ENCODE measurements around the gene KBTBD12. TPM values are rescaled to one million over a fixed set of nuclear protein-coding genes. Genes with fewer than 3 reads are reported as not detected.
"Not testable (repeated sequence)": the region's sequence is repeated elsewhere in the genome, so short reads cannot be mapped to it uniquely, and the experiment has no call there.

Gene KBTBD12
- polyA plus RNA-seq, 1 experiment, result not detected

DNA sequence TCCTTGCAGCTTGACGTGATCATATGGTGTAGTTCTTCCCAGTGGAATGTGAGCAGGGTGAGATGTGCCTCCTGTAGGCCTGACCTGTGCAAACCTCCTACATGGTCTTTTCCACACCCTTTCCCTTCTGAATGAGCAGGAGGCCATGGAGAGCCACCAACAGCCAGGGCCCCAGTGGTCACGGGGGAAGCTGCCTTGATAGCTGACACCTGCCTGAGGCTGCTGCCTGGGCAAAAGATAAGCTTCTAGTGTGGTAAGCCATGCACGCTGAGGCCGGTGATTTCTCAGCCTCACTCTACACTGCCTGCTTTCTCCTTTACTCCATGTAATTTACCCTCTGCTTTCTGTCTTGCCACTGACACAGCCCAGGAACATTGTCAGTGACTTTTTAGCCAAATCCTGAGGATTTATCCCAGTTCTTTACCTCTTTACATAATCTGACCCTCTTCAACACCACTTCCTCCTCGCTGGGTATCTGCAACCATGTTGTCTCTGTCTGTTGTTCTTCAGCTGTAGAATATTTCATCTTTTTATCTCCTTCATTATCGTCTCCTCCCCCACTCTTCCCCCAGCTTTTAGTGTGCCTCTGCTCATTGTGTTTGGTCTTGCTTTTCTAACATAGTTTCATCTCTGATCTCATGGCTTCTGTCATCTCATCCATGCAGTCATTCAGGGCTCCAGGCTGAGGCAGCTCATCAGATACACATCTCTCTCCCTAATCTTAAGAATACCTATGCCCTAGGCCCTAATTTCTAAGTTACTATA, 11.2 kb upstream of the KBTBD12 start:
- H3K27me3 ChIP-seq (ENCODE audit: control insufficient read depth, insufficient read depth, low read length), result peaks cover 28% of the 10 kb centered on the region
- H3K27ac ChIP-seq (ENCODE audit: low read depth, low read length), result no peak overlapping the region
- no peaks in the 10 kb centered on the region; the same call in 1 of the 2 replicates for H3K9me3 ChIP-seq (ENCODE audit: control insufficient read depth, insufficient read depth, low read length)
- POLR2A ChIA-PET, result no interaction called here
- CTCF ChIA-PET, result interaction anchor here (0.6 kb wide), 1 partner anchor 208 kb away, joined by 3 read pairs; no protein-coding TSS in a partner anchor
- TF ChIP-seq, protein P1, sequence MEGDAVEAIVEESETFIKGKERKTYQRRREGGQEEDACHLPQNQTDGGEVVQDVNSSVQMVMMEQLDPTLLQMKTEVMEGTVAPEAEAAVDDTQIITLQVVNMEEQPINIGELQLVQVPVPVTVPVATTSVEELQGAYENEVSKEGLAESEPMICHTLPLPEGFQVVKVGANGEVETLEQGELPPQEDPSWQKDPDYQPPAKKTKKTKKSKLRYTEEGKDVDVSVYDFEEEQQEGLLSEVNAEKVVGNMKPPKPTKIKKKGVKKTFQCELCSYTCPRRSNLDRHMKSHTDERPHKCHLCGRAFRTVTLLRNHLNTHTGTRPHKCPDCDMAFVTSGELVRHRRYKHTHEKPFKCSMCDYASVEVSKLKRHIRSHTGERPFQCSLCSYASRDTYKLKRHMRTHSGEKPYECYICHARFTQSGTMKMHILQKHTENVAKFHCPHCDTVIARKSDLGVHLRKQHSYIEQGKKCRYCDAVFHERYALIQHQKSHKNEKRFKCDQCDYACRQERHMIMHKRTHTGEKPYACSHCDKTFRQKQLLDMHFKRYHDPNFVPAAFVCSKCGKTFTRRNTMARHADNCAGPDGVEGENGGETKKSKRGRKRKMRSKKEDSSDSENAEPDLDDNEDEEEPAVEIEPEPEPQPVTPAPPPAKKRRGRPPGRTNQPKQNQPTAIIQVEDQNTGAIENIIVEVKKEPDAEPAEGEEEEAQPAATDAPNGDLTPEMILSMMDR (IDR thresholded peaks at IDR 0.05; ENCODE audit: low read depth, low read length), result no peak
- no peak overlapping the region for H3K4me3 ChIP-seq (ENCODE audit: low read depth, low read length)
- DNase-seq (ENCODE audit: low read depth, low spot score), result no peak

DNA sequence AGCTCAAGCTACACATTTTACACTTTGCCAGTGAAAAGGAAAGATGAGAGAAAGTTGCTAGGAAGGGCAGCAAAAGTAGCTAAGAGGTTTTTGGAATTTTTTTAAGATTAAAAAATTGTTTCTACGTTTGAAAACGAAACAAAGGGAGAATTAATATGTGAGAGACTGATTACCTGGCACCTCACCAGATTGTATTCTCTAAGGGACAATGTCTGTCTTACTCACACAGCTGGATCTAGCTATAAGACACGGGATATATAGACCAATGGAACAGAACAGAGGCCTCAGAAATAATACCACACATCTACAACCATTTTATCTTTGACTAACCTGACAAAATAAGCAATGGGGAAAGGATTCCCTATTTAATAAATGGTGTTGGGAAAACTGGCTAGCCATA, 9.5 kb upstream of the KBTBD12 start:
- no peak overlapping the region for H3K27ac ChIP-seq (ENCODE audit: low read depth, low read length)
- H3K9me3 ChIP-seq (ENCODE audit: control insufficient read depth, insufficient read depth, low read length), result no peaks in the 10 kb centered on the region; the same call in 1 of the 2 replicates
- TF ChIP-seq, protein P1 (IDR thresholded peaks at IDR 0.05; ENCODE audit: low read depth, low read length), result no peak
- DNase-seq (ENCODE audit: low read depth, low spot score), result no peak
- H3K4me3 ChIP-seq (ENCODE audit: low read depth, low read length), result no peak overlapping the region
- CTCF ChIA-PET, result no interaction called here
- peaks cover 38% of the 10 kb centered on the region for H3K27me3 ChIP-seq (ENCODE audit: control insufficient read depth, insufficient read depth, low read length)
- POLR2A ChIA-PET, result no interaction called here

GRCh38 chr3:127906653-127907052, 8.4 kb upstream of the KBTBD12 start:
- POLR2A ChIA-PET; H3K27ac ChIP-seq (ENCODE audit: low read depth, low read length); CTCF ChIA-PET; H3K4me3 ChIP-seq (ENCODE audit: low read depth, low read length); H3K9me3 ChIP-seq (ENCODE audit: control insufficient read depth, insufficient read depth, low read length); DNase-seq (ENCODE audit: low read depth, low spot score): not testable (repeated sequence)
- H3K27me3 ChIP-seq (ENCODE audit: control insufficient read depth, insufficient read depth, low read length), result peaks cover 40% of the 10 kb centered on the region

DNA sequence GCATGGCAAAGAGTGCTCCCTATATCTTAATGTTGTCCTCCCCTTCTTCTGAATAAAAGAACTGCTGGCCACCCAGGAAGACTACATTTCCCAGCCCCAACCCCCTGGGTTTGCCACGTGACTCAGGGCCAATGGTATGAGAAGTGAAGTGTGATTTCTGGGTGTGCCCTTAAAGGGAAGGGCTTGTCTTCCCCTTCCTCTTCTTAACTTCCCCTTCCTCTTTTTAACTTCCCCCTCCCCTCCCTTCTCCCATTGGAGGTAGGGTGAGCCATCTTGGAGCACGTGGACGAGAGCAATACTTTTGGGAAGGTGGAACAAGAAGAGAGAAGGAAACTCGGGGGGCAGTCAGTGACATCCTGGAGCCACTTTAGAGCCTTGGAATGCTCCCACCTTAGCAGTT, 6.8 kb upstream of the KBTBD12 start:
- Histone ChIP-seq H3K27ac (ENCODE audit: low read depth, low read length) (no peak overlapping the region), H3K4me3 (ENCODE audit: low read depth, low read length) (no peak overlapping the region), H3K9me3 (ENCODE audit: control insufficient read depth, insufficient read depth, low read length) (no peaks in the 10 kb centered on the region; the same call in 1 of the 2 replicates), H3K27me3 (ENCODE audit: control insufficient read depth, insufficient read depth, low read length) (peaks cover 45% of the 10 kb centered on the region)
- TF ChIP-seq, protein P1 (IDR thresholded peaks at IDR 0.05; ENCODE audit: low read depth, low read length), result no peak
- POLR2A ChIA-PET, result no interaction called here
- no peak for DNase-seq (ENCODE audit: low read depth, low spot score)
- CTCF ChIA-PET, result no interaction called here

- Histone ChIP-seq H3K27ac (ENCODE audit: low read depth, low read length) (no peak overlapping the region), H3K4me3 (ENCODE audit: low read depth, low read length) (no peak overlapping the region), H3K9me3 (ENCODE audit: control insufficient read depth, insufficient read depth, low read length) (peaks cover 3% of the 10 kb centered on the region), H3K27me3 (ENCODE audit: control insufficient read depth, insufficient read depth, low read length) (peaks cover 47% of the 10 kb centered on the region)
- TF ChIP-seq, protein P1 (IDR thresholded peaks at IDR 0.05; ENCODE audit: low read depth, low read length), result no peak
- DNase-seq (ENCODE audit: low read depth, low spot score), result no peak
- CTCF ChIA-PET, result no interaction called here
- POLR2A ChIA-PET, result no interaction called here
These were observed 6.1 kb upstream of the KBTBD12 start for GRCh38 chr3:127908951-127909350.

Measured in AG04450 (cell line).